Stimulated activated CD8-positive, alpha-beta memory T cell treated with anti-CD3 and anti-CD28 coated beads, Interleukin-7, amount 100 ng/mL, for 4 hours (primary cell): ENCODE data around the gene SH3D19.
"Not testable (repeated sequence)": the region's sequence is repeated elsewhere in the genome, so short reads cannot be mapped to it uniquely, and the experiment has no call there.

Experiments
- DNase-seq, 2 donors: peaks; one replicate each; pipeline ENCODE4 v3.0.0-alpha.2; 2020; ENCODE audit warnings: low read depth in 2 of 2

SH3D19 gene

GRCh38 chr4:151267822-151268535, 57.4 kb downstream of the SH3D19 start:
- DNase-seq, result no peak

- no peak for DNase-seq
Measured at GRCh38 chr4:151267104-151267503, 58.3 kb downstream of the SH3D19 start.

GRCh38 chr4:151266497-151266896, 58.9 kb downstream of the SH3D19 start:
- DNase-seq, result no peak

DNA sequence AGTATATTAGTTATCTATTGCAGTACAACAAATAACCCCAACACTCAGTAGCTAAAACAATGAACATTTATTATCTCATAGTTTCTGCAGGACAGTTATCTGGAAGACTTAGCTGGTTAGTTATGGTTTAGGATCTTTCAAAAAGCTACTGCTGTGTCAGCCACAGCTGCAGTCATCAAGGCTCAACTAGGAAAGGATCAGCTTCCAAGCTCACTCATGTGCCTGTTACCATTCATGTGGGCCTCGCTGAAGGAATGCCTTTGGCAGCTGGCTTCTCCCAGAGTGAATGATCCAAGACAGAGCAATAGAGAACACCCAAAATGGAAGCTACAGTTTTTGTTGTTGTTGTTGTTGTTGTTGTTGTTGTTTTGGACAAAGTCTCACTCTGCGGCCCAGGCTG, 62.0 kb downstream of the SH3D19 start:
- no peak for DNase-seq

DNA sequence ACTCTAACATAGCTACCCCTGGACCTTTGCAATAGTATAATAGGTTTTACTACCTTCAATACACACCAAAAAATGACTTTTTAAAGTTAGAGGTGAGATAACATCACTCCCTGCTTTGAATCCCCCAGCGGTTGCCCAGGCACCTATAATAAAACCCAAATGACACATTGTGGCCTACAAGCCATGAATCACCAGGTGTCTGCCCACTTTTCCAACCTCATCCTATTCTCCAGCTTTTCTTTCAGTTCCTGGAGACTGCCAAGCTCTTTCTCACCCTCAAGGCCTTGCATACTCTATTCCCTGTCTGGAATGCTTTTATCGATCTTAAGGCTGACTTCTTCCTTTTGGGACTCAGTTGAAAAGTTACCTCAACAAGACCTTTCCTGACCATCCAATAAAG, 64.9 kb downstream of the SH3D19 start:
- DNase-seq, result no peak

- no peak for DNase-seq
Measured at GRCh38 chr4:151259752-151260151, 65.7 kb downstream of the SH3D19 start.

DNA sequence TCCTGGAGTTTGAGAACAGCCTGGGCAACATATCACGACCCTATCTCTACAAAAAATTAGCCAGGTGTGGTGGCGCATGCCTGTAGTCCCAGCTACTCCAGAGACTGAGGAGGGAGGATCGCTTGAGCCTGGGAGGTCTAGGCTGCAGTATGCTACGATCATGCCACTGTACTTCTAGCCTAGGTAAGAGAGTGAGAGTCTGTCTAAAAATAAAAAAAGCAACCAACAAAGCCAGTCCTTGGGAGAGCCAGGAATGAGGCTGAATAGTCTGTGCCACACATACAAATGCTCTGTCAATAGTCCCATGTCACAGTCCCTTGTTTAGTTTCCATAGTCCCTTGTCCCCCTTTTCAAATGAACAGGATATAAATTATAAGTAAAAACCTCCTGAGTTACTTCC, 67.7 kb downstream of the SH3D19 start:
- no peak for DNase-seq

DNA sequence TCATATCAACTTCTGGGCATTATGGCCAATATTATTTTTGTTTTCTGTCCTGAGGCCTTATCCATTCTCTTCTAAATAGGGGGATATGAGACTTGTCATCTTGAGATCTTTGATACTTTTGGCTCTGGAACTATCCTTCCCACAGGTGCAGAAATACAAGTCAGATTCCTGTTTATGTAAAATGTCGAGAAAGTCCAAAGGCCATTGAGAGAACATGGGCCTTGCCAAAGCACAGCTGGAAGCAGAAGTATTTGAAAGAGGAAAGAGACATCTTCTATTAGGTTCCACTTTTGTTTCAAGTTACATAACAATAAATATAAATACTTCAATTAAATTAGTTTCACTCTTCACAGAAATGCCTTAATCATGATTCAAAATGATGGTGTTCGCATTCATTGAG, 69.3 kb downstream of the SH3D19 start:
- DNase-seq, result no peak

DNA sequence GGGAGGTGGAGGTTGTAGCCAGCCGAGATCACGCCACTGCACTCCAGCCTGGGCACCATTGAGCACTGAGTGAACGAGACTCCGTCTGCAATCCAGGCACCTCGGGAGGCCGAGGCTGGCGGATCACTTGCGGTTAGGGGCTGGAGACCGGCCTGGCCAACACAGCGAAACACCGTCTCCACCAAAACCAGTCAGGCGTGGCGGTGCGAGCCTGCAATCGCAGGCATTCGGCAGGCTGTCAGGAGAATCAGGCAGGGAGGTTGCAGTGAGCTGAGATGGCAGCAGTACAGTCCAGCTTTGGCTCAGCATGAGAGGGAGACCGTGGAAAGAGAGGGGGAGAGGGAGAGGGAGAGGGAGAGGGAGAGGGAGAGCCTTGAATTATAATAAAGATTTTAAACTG, 69.7 kb downstream of the SH3D19 start:
- not testable (repeated sequence) for DNase-seq

- DNase-seq, result not testable (repeated sequence)
Measured at GRCh38 chr4:151255226-151255625, 70.2 kb downstream of the SH3D19 start.

DNA sequence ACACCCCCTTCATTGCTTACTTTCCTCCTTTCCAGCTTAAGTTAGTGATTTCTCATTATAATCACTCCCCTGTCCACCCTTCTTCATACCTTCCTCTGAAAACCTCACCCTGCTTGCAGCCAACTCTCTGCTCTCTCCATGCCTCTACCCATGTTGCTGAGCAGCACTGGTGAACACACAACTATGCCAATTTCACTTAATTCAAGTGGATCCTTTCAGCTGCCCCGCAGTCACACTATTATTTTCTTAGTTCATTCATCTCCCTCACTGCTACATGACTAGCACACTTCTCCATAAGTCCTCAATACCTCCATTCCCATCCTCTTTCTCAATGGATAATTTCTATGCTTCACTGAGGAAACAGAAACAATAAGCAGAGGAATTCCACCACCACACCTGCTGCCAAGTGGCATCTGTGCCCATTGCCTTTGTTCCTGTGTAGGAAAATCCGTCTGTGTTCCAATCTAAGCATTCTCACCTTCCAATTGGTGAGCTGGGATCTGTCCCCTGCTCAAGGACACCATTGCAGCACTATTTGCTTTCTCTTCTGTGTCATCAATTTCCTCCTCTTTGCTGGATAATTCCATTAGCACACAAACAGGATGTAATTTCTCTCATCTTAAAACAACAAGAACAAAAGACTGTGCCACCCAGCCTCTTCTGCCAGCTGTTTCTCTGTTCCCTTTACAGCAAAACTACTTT, 73.7 kb downstream of the SH3D19 start:
- no peak for DNase-seq

- no peak for DNase-seq
Measured at GRCh38 chr4:151250706-151251105, 74.7 kb downstream of the SH3D19 start.

- DNase-seq, result no peak
Measured at GRCh38 chr4:151248519-151248918, 76.9 kb downstream of the SH3D19 start.

DNA sequence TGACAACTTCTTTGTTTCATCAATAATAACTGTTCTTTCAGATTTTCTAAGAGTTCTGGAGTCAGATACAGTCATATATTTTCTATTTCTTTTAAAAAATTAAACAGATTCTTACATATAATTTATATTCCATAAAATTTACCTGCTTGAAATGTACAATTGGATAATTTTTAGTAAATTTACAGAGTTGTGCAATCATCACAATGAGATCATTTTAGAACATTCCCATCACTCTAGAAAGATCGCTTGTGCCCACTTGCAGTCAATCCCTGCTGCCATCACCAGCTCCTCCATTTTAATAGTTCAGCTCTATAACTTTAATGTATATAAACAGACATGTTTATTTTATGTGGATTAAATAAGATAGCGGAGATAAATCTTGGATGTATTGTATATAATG, 78.0 kb downstream of the SH3D19 start:
- DNase-seq, result no peak

DNA sequence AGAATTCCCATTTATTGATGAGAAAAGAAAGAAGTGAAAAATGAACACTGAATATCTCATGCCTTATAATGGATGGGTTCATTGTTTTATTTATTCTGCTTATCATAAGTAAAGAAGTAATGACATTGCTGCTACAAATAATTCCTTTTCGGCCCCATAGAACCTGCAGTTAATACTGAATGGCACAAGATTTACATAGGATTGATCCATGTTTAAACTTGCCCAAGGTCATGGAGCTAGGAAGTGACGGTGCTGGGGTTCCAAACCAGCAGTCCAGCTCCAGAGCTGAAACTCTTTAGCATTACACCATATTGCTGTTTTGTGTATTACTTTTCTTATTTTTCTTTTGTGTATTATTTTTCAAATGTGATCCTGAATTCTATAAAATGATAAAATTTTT, 78.7 kb downstream of the SH3D19 start:
- DNase-seq, result no peak

GRCh38 chr4:151242305-151242704, 83.1 kb downstream of the SH3D19 start:
- no peak for DNase-seq

- no peak for DNase-seq
Measured at GRCh38 chr4:151239608-151240007, 85.8 kb downstream of the SH3D19 start.

GRCh38 chr4:151238477-151238876, 86.9 kb downstream of the SH3D19 start:
- DNase-seq, result no peak

DNA sequence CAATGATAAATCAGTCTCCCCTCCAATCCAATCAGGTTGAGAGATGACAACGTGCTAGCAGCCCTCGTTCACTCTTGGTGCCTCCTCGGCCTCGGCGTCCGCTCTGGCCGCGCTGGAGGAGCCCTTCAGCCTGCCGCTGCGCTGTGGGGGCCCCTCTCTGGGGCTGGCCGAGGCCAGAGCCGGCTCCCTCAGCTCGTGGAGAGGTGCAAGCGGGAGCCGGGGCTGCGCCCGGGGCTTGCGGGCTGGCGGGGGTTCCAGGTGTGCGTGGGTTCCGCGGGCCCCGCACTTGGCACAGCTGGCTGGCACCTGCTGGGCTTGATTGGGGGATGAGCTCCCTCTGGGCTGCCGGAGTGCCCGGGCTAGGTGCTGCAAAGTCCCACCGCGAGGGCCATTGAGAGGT, 89.4 kb downstream of the SH3D19 start:
- no peak for DNase-seq

DNA sequence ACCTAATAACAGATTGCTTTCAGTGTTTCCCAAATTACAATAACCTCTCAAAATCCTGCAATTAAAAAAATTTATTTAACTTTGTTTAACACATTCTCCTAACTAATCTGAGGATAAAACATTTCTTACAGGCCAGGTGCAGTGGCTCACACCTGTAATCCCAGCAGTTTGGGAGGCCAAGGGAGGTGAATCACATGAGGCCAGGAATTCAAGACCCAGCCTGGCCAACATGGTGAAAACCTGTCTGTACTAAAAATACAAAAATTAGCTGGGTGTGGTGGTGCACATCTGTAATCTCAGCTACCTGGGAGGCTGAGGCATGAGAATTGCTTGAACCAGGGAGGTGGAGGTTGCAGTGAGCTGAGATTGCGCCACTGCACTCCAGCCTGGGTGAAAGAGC, 90.0 kb downstream of the SH3D19 start:
- not testable (repeated sequence) for DNase-seq

GRCh38 chr4:151233600-151233999, 91.8 kb downstream of the SH3D19 start:
- DNase-seq, result no peak

GRCh38 chr4:151231915-151232595, 93.3 kb downstream of the SH3D19 start:
- no peak for DNase-seq
